Activated B cell treated with CpG ODN at 0.5 μM for 24 hours (primary cell): ENCODE results near the gene PPDPF. TPM values are rescaled to one million over a fixed set of nuclear protein-coding genes. Genes with fewer than 3 reads are reported as not detected.

ENCODE experiments used
- ATAC-seq: fragments of 200-7000 bp; cut with Tn5 transposase; one replicate; pipeline ENCODE4 v1.10.0; 2021; ENCODE audit warnings: low read depth, mild to moderate bottlenecking, moderate library complexity
- CTCF ChIA-PET: fragments of 350-600 bp; sonication (Branson Sonifier 250); formaldehyde crosslinking; loops from one replicate; lab custom pipeline; 2021; ENCODE audit warnings: antibody characterized with exemption; lab: Charles Lee
- POLR2A ChIA-PET: fragments of 350-600 bp; sonication (Branson Sonifier 250); formaldehyde crosslinking; loops from one replicate; lab custom pipeline; 2021; ENCODE audit warnings: antibody characterized with exemption; lab: Charles Lee
- DNase-seq: peaks from one replicate; pipeline ENCODE4 v3.0.0; 2022
- H3K27ac Mint-ChIP-seq: one replicate; pipeline ENCODE4 v1.8.0; 2020; ENCODE audit warnings: mixed read lengths
- H3K27me3 Mint-ChIP-seq: one replicate; pipeline ENCODE4 v1.8.0; 2021; ENCODE audit warnings: mixed read lengths
- H3K36me3 Mint-ChIP-seq: one replicate; pipeline ENCODE4 v1.8.0; 2021; ENCODE audit warnings: low read depth, mixed read lengths
- H3K4me1 Mint-ChIP-seq: one replicate; pipeline ENCODE4 v1.8.0; 2021; ENCODE audit warnings: mixed read lengths
- H3K4me3 Mint-ChIP-seq: one replicate; pipeline ENCODE4 v1.8.0; 2020; ENCODE audit warnings: mild to moderate bottlenecking, mixed read lengths
- H3K9me3 Mint-ChIP-seq: one replicate; pipeline ENCODE4 v1.8.0; 2020; ENCODE audit warnings: mixed read lengths
- intact Hi-C: fragments of 100-400 bp; cut with micrococcal nuclease; formaldehyde crosslinking; loops from one replicate; pipeline ENCODE4 v1.15.1; 2024
- total RNA-seq: library from RNA; stranded (reverse); gene quantifications from 2 replicates; pipeline ENCODE4 v1.2.3, GENCODE V29; 2022
- TF ChIP-seq, protein P1 (sequence below): fragments of 200-600 bp; IDR thresholded peaks from one replicate; pipeline ENCODE4 v1.8.0; 2022; ENCODE audit warnings: antibody characterized with exemption, mild to moderate bottlenecking

PPDPF gene
- total RNA-seq, 1 donor from 2014 or later, result 172 TPM

- Mint-ChIP-seq H3K4me1 (peaks cover 49% of the 10 kb centered on the region), H3K27me3 (no peaks in the 10 kb centered on the region), H3K4me3 (peak overlapping the region; percentile 53), H3K27ac (no peak overlapping the region), H3K36me3 (no peaks in the 10 kb centered on the region), H3K9me3 (no peaks in the 10 kb centered on the region)
- ChIA-PET CTCF (interaction anchor here (0.9 to 1.5 kb wide), 2 partner anchors 99 to 322 kb away, joined by 3 read pairs; partner anchors contain the start of gene TPD52L2), POLR2A (interaction anchor here (0.6 to 1.8 kb wide), 13 partner anchors 9 to 685 kb away, joined by 3 to 13 read pairs (median 4); partner anchors contain the start of gene PPDPF)
- peak; percentile 15 for ATAC-seq
- no peak for DNase-seq
- TF ChIP-seq, protein P1, sequence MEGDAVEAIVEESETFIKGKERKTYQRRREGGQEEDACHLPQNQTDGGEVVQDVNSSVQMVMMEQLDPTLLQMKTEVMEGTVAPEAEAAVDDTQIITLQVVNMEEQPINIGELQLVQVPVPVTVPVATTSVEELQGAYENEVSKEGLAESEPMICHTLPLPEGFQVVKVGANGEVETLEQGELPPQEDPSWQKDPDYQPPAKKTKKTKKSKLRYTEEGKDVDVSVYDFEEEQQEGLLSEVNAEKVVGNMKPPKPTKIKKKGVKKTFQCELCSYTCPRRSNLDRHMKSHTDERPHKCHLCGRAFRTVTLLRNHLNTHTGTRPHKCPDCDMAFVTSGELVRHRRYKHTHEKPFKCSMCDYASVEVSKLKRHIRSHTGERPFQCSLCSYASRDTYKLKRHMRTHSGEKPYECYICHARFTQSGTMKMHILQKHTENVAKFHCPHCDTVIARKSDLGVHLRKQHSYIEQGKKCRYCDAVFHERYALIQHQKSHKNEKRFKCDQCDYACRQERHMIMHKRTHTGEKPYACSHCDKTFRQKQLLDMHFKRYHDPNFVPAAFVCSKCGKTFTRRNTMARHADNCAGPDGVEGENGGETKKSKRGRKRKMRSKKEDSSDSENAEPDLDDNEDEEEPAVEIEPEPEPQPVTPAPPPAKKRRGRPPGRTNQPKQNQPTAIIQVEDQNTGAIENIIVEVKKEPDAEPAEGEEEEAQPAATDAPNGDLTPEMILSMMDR, result no peak
- intact Hi-C loops, result no loop called here
These were observed 22.6 kb downstream of the PPDPF start for GRCh38 chr20:63543131-63543530.

DNA sequence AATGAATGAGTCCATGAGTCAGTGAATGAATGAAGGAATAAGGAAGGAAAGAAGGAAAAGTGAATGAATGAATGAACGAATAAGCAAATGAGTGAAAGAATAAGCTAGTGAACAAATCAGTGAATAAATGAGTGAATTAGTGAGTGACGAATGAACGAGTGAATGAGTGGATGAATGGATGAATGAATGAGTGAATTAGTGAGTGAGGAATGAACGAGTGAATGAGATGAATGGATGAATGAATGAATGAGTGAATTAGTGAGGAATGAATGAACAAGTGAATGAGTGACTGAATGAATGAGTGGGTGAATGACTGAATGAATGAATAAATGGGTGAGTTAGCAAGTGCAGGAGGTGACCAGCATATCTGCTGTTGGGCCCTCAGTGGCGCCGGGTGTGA is 23.2 kb downstream of the PPDPF start:
- intact Hi-C loops, result no loop called here
- Mint-ChIP-seq H3K27me3 (no peaks in the 10 kb centered on the region), H3K4me1 (peaks cover 48% of the 10 kb centered on the region), H3K27ac (no peak overlapping the region), H3K9me3 (no peaks in the 10 kb centered on the region), H3K36me3 (no peaks in the 10 kb centered on the region), H3K4me3 (no peak overlapping the region)
- TF ChIP-seq, protein P1, result no peak
- ATAC-seq, result no peak
- POLR2A ChIA-PET, result interaction anchor here (0.7 to 1.5 kb wide), 6 partner anchors 8 to 26 kb away, joined by 3 to 8 read pairs (median 6); partner anchors contain the start of gene PPDPF
- CTCF ChIA-PET, result interaction anchor here (0.9 kb wide), 1 partner anchor 98 kb away, joined by 3 read pairs; no protein-coding TSS in a partner anchor
- no peak for DNase-seq

- H3K4me3 Mint-ChIP-seq, result no peak overlapping the region
- no peaks in the 10 kb centered on the region for H3K27me3 Mint-ChIP-seq
- peaks cover 53% of the 10 kb centered on the region for H3K4me1 Mint-ChIP-seq
- DNase-seq (no peak), ATAC-seq (no peak)
- no peaks in the 10 kb centered on the region for H3K9me3 Mint-ChIP-seq
- intact Hi-C loops, result no loop called here
- no peaks in the 10 kb centered on the region for H3K36me3 Mint-ChIP-seq
- ChIA-PET POLR2A (interaction anchor here (1.0 to 1.5 kb wide), 7 partner anchors 7 to 320 kb away, joined by 3 to 8 read pairs (median 4); partner anchors contain the start of genes GMEB2 and PPDPF), CTCF (no interaction called here)
- TF ChIP-seq, protein P1, result no peak
- H3K27ac Mint-ChIP-seq, result no peak overlapping the region
These were observed 23.8 kb downstream of the PPDPF start for GRCh38 chr20:63544241-63544957.

DNA sequence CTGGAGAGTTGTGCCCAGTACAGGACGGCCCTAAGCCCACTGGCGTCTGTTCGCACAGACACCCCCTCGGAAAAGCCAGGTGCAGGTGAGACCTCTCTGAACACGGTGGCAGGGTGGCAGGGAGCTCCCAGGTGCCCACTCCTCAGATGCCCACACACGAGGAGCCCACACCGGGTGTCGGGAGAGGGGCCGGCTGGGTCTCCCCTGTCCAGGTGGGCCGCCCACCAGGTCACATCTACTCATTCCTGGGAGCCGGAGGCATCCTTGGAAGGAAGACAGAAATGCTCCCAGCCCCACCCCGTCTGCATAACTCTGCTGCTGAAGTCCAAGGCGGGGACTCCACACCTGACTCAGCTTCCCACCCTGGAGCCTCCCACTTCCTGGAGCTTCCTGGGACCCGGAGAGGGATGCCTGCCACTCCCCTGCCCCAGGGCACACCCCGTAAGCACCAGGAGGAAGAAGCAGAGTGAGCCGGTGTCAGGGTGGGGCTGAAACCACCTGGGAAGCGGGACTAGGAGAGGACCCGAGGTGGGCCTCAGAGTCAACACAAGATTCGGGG is 24.5 kb downstream of the PPDPF start:
- no peaks in the 10 kb centered on the region for H3K36me3 Mint-ChIP-seq
- CTCF ChIA-PET, result no interaction called here
- ATAC-seq, result no peak
- no peak overlapping the region for H3K27ac Mint-ChIP-seq
- H3K4me1 Mint-ChIP-seq, result peaks cover 58% of the 10 kb centered on the region
- no peaks in the 10 kb centered on the region for H3K27me3 Mint-ChIP-seq
- no peak for DNase-seq
- TF ChIP-seq, protein P1, result no peak
- H3K4me3 Mint-ChIP-seq, result no peak overlapping the region
- intact Hi-C loops, result no loop called here
- H3K9me3 Mint-ChIP-seq, result no peaks in the 10 kb centered on the region
- POLR2A ChIA-PET, result interaction anchor here (1.0 to 1.4 kb wide), 3 partner anchors 28 to 319 kb away, joined by 3 to 4 read pairs (median 3); partner anchors contain the start of gene GMEB2

- Mint-ChIP-seq H3K4me1 (peaks cover 60% of the 10 kb centered on the region), H3K36me3 (no peaks in the 10 kb centered on the region), H3K27ac (no peak overlapping the region), H3K27me3 (no peaks in the 10 kb centered on the region), H3K9me3 (no peaks in the 10 kb centered on the region), H3K4me3 (no peak overlapping the region)
- DNase-seq (no peak), ATAC-seq (no peak)
- TF ChIP-seq, protein P1, result no peak
- ChIA-PET POLR2A (interaction anchor here (1.3 to 1.5 kb wide), 2 partner anchors 9 to 21 kb away, joined by 4 to 6 read pairs; partner anchors contain the start of gene PTK6), CTCF (no interaction called here)
- intact Hi-C loops, result no loop called here
These were observed 25.2 kb downstream of the PPDPF start for GRCh38 chr20:63545814-63546213.
